NOMO-1 treated with DMSO at 0.1 percent for 48 hours (cell line): ENCODE results near the gene IL12A.

ENCODE experiments used
- DNase-seq: peaks from one replicate; lab custom pipeline; 2025; ENCODE audit not compliant: unreplicated experiment; lab: John Stamatoyannopoulos, UW

Gene IL12A

DNA sequence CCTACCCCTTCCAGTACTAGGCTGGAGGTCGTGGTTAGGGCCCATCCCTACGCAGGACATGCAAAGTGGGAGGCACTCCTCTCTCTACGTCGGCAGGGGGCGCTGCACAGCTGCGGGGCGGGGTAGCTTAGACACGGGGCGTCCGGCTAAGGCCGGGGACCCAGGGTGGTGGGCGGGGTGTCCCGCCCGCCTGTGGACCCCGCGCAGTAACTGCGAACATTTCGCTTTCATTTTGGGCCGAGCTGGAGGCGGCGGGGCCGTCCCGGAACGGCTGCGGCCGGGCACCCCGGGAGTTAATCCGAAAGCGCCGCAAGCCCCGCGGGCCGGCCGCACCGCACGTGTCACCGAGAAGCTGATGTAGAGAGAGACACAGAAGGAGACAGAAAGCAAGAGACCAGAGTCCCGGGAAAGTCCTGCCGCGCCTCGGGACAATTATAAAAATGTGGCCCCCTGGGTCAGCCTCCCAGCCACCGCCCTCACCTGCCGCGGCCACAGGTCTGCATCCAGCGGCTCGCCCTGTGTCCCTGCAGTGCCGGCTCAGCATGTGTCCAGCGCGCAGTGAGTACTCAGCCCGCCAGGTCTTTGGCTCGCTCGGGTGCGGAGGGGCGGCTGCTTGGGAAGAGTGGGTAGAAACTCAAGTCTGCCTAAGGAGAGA is at the start of gene IL12A:
TSS of gene IL12A (plus strand) at position 219 of the 655 bp plus-strand sequence.
- peak; percentile 84 for DNase-seq

DNA sequence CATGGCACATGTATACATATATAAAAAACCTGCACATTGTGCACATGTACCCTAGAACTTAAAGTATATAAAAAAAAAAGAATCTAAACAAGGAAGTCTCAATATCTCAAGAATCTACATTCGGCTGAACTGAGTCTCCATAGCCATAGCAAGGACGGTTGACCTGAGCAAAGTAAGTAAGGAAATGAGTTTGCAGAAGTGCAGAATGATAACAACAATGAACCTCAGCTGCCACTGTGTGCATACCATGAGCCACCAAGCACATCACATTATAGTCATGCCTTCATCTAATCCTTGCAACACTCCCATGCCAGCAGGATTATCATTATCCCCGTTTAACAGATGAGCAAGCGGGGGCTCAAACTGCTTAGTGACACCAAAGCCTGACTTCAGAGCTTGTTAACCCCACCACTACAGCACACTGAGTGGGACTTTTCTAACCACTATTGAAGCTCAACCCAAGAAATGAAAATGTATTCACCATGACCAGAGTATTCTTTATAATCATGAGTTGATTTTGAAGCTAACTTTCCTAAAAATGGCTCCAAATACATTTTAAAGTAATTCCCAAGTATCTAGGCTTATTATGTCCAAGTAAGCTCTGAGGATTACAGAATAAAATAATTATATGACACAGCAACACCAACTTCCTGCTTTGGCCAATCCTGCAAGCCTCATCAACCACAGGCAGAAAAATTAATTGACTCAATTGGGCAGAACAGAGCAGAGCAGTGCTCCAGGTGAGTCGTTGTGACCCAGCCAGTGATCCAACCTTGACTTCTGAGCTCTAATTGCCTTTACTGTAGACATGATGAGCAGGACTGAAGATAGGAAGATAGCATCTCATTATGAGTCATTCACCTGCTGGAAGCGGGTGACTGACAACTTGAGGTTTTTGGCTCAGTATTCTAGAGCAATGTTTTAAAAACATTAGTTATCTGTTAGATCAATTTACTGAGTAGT is 47.3 kb upstream of the IL12A start:
- DNase-seq = peak; percentile 86

DNA sequence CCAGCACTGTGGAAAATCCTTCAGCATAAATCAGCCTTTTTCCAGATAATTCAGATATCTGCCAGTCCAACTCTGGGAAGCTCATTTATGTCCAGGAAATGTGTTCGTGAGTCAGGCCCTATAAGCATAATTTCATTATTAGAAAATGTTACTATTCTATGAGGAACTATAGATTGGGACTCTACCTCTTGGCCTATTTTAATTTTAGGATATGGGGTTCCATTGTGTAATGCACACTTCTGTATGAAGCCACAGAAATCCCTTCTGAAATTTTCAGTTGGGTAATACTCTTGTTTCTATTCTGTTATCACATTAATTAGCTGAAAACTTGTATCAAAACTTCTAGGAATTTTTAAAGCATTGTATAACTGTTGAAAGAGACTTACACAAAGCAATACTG is 43.9 kb upstream of the IL12A start:
- peak; percentile 69 for DNase-seq

DNA sequence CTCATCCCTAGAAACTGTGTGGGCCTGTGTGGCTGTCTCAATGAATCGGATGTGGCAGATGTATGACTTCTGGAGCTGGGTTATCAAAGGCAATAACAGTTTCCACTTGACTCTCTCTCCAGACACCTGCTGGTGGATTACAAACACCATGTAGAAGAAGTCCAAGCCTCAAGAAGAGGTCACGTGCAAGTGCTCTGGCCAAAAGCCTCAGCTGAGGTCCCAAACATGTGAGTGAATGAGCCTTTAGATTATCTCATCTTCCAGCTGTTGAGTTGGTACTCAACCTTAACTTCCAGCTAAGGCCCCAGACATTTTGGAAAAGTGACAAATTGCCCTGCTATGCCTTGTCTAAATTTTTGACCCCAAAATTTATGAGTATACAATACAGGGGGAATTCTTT is 42.7 kb upstream of the IL12A start:
- DNase-seq = no peak

DNA sequence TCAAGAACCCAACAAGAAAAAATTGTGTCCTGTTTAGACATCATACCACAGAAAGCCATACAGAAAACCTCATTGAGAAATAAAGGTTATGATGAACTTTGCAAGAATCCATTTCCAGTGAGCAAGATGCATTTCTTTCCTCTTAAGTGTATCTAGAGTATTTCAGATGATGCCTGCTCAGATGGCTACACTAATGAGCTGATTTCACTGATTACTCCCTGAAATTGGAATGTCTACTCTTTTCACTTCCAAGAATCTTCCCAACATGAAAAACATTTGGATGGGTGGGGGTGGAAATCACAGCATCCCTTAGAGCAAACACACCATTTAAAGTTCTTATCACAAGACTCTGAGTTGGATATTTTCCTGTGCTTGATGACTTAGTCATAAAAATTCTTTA is 41.4 kb upstream of the IL12A start:
- no peak for DNase-seq

DNA sequence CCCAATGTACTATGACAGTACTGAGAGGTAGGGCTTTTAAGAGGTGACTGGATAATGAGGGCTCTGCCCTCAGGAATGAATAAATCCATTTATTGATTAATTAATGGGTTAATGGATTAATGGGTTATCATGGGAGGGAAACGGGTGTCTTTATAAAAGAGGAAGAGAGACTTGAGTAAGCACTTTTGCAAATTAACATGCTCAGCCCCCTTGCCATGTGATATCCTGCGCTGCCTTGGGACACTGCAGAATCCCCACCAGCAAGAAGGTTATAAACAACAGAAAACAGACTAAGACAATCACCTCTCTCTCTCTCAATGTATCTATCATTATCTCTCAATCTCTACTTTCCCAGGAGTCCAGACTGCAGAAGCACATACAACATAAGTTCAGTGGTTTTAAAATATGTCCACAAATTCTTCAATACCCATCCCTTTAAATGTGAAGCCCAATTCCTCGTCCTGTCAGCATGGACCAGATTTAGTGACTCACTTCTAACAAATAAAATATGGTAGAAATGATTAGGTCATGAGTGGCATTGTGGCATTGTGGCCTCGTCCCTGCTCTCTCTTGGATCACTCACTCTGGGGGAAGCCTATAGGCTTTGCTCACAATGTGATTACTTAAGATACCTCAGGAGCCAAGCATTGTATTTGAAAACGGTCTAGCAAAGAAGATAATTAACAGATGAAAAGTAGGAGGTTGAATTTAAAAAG is 40.0 kb upstream of the IL12A start:
- DNase-seq = peak; percentile 63

DNA sequence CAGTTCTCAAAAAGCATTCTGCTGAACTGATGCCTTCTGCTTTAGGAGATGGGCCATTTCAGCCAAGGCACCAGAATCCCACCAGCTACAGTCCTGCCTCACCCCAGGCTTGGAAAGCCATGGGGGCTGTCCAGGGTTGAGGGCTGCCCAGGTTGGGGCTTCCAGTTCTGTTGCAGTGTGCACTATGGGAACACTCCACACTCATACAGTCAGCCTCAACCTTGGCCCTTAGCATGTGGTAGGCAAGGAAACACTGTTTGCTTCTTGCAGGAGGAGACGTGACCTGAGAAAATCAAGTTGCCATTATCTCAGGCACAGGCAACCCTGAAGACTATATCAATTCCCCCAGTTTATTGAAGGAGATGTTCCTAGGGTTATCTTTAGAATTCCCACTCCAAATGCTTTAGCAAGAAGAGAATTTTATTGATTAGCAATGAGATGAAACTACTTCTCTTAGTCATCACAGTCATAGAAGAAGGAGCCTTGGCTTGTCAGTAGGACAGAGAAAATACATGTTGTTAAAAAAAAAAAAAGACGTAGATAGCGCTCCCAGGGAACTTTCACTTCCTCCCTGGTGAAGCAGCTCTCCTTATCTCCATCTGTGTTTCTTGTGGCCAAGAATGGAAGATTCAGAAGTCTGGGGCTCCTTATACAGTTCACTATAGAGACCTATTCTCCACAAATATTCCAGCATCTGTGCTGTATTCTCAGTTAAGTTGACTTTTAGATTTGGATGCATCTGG is 38.3 kb upstream of the IL12A start:
- peak; percentile 91 for DNase-seq

DNA sequence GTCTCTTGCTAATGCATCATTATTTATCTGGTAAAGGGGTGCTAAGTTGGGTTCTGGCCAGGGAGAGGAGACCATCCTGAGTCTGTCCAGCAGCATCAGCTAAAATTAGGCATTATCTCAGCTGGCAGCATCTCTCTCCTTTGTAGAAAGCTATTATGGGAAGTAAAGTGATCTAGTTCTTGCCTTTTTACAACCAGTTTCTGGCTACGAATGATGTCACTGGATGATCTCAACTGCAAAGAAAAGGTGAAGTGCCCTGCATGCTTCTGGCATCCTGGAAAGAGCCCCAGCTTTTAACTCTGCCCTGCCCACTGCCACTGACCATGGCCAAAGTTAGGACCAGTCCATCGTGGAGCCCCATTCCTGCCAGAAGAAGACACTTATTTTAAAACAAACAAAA is 37.1 kb upstream of the IL12A start:
- peak; percentile 25 for DNase-seq

DNA sequence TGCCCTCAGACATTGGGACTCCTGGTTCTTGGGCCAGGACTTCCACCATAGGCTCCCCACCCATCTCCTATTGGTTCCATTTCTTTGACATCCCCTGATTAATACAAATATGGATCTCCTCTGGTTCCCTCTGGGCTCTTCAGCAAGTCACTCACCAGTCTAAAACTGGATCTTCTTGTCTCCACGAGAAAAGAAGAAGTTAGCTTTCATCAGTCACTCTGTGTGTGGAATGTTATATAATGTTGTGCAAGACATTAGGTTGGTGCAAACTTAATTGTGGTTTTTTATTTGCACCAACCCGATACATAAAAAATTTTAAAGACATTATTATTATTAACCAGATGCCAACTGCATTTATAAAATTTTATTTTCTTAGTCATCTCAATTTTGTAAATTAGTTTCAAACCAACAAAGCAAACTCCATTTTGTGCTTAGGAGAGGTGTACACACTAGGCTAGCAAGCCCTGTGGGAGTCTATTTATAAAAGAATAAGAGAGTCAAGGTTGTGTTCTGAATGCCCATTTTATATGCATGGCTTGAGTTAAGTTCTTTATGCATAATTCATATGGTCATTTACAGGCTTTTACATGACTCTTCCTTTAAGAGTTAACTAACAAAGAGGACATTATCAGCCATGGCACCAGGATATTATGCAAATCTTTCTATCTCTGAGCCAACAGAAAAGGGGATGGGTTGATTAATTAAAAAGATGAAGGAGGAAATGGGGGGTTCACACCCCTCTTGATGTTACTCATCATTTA is 35.1 kb upstream of the IL12A start:
- peak; percentile 94 for DNase-seq

DNA sequence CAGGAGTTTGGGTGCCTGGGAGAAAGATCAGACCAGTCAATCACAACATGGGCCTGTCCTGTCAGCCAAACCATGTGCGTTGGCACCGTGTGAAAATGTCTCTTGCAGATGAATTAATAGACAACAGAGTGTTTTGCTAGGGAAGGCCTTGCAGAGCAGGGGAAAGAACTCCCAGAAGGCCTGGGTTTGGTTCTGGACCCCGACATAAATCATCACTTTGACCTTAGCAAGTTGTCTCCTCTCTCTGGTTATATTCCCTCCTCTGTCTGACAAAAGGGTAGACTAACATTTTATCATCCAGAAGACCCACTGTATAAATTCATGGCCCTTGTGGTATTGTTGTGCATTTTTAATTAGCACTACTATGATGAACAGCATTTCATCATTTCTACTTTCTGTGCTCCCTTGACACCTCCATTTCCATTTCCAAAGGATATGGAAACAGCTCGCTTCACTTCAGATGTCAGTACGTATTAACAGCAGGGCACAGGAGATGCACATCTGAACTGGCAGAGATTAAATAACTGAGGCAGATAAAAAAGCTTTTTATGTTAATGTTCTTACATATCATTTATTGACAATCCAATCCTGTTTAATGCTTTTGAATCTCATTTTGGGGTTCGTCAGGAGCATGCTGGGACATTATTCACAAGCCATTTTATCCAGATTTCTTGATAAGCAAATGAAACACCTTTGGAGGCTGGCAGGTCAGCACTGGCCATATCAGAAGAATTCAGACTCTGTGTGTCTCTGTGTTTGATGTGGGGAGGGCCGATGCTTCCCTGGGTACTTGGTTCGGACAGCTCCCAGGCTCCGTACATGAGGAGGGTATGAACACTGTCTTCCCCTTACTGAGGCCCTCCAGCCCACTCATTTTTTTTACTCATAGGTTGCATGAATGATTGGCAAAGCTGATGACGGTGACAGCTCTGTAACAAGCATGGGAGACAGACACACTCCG is 28.2 kb upstream of the IL12A start:
- DNase-seq = no peak

DNA sequence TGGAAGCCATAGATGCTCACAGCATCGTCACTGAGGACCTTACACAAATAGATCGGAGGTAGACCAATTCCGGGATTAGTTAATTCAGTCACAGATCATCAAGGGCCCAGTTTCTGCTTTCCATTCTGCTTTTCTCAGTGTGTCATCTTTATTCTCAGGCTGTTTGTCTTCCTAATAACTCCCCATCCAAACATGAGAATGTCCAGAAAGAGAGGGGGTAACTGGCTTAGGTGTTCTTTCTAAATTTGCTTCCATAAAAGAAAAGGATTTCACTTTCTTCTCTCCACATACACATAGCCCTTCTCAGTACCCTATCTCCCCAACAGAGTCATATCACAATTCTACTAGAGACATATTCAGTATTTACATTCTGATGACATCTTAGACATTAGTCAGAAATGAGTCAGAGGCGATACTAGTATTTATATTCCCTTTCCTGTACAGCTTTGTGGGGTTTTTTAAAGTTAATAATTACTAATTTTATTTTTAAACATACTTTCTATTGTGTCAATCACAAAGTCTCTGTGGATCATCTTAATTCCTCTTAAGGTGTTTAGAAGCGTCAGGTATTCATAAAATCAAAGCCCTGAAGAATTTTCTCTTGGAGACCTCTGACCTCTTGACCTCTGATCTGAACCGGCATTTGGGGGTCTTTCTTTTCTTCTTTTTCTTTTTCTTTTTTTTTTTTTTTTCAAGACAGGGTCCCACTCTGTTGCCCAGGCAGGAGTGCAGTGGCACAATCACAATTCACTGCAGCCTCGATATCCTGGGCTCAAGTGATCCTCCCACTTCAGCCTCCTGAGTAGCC is 24.3 kb upstream of the IL12A start:
- DNase-seq = no peak

DNA sequence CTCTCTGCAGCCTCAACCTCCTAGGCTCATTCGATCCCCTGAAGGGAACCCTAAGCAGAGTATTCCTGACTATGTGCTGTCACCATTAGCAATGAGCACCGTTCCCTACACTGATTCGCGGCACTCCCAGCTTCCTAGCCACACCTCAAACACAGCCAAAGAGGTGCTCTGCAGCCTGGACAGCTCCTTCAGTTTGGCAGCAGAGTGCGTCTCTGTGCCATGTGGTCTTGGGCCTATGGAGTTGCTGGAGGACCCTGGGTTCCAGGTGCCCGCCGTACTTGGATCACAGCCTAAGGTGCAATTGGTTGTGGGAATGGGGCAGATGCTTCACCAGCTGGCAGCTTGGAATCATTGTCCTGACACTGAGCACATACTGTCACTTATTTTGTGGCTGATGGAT is 17.3 kb upstream of the IL12A start:
- no peak for DNase-seq

DNA sequence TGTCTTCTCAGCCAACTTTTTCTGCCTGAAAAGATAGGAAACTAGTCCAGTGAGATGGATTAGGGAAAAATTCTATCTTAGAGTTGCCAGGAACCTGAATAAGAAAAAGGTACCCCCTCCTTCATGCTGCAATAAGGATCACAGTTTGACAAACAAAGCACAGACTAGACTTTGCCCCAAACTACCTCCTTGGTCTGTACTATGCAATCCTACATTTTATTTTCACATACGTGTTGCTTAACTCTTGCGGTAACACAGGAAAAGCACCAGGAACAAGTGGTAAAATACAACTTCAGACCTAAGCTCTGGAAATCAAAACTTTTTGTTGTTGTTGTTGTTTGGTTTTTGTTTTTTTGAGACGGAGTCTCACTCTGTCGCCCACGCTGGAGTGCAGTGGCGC is 11.3 kb upstream of the IL12A start:
- DNase-seq = peak; percentile 57

DNA sequence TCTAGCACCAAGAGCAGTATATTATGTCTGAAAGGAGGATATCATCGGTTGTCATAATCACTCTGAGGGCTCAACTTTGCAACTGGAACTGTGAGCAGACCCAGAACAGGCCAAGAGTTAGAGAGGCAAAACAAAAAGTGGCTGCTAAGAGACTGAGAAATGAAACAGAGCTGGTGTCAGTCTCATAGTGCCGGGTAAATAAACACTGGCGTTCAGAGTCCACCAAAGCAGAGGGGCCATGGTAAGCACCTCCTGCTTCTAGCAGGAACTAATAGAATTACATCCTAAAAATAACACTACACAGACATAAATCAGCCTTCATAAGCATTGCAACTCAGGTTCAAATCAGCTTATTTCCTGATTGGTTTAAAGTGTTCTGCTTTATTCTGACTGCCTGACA is 10.3 kb upstream of the IL12A start:
- DNase-seq = peak; percentile 82

DNA sequence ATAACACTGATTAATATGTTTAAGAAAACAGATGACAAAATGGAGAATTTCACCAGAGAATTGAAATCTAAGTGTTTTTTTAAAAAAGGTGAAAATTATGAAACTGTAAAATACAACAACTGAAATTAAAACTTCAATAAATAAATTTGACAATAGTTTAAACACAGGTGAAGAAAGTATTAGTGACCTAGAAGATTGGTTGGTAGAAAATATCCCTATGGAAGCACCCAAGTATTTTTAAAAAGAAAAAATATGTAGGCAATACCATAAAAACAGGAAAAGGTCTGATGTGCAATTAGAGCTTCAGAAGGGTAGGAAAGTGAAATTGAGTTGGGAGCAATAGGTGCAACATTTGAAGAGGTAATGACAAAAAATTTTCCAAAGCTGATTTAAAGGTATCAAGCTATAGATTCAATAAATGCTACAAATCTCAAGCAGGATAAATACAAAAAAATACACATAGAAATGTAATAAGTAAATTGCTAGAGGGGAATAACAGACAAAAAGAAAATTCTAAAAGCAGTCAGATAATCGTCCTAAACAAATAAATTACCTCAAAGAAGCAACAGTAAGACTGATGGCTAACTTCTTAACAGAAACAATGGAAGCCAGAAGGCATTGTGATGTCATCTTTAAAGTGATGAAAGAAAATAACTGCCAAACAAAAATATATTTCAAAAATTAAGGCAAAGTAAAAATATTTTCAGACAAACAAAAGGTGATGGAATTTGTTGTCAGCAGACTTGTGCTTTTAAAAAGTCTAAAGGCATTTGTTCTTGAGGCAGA is 9.5 kb upstream of the IL12A start:
- no peak for DNase-seq

DNA sequence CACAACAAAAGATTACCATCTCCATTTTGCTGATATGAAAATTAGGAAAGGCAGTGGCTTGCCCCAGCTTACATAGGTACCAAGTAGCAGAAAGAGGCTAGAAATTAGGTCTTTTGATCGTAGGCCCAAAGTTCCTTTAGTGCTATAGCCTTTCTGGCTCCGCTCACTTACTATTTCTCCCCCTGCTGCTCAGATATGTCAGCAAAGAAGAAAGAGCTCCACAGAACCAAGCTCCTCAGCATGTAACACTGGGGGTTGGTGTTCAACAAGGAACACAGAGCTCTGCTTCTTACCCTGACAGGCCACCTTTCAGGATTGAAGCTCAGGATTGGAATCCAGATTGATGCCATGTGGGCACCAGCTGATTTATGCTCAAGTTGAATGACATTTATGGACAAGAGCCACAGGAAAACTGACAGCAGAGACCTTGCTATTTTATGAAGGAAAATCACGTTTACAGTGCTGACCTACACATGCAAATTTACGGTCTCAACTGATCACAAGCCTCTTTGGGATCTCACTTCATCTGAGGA is 6.1 kb upstream of the IL12A start:
- DNase-seq = no peak

DNA sequence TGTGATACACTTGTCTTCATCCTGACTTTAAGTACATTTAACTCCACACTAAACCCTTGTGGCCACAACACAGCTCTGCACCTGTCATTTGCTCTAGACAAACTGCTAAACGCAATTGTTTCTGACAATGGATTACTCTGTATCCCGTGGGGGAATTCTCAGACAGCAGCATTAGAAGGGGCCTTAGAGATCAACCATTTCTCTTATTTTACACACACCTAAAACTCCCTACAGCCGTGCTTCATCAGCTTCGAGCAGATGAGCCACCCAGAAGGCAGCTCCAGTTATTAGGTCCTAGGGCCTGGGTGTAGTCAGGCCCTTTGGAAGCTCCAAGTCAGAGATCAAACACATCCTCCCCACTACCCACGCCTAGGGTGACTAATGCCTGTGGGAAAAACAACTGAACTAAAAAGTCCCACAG is 1.3 kb upstream of the IL12A start:
- DNase-seq = no peak
